Activated naive CD8-positive, alpha-beta T cell (primary cell): Measurements from ENCODE around the gene AGAP2.
"Not testable (repeated sequence)": the region's sequence is repeated elsewhere in the genome, so short reads cannot be mapped to it uniquely, and the experiment has no call there.

Experiments used
- H3K27ac Mint-ChIP-seq: one replicate; pipeline ENCODE4 v1.8.0; 2021; ENCODE audit warnings: mixed read lengths
- H3K27me3 Mint-ChIP-seq: one replicate; pipeline ENCODE4 v1.8.0; 2021; ENCODE audit warnings: mixed read lengths
- H3K36me3 Mint-ChIP-seq: one replicate; pipeline ENCODE4 v1.8.0; 2021; ENCODE audit warnings: mixed read lengths
- H3K4me1 Mint-ChIP-seq: one replicate; pipeline ENCODE4 v1.8.0; 2021; ENCODE audit warnings: low read depth, mixed read lengths
- H3K4me3 Mint-ChIP-seq: one replicate; pipeline ENCODE4 v1.8.0; 2021; ENCODE audit warnings: mild to moderate bottlenecking, mixed read lengths
- H3K9me3 Mint-ChIP-seq: one replicate; pipeline ENCODE4 v1.8.0; 2021; ENCODE audit warnings: low read depth, mixed read lengths

Gene AGAP2

DNA sequence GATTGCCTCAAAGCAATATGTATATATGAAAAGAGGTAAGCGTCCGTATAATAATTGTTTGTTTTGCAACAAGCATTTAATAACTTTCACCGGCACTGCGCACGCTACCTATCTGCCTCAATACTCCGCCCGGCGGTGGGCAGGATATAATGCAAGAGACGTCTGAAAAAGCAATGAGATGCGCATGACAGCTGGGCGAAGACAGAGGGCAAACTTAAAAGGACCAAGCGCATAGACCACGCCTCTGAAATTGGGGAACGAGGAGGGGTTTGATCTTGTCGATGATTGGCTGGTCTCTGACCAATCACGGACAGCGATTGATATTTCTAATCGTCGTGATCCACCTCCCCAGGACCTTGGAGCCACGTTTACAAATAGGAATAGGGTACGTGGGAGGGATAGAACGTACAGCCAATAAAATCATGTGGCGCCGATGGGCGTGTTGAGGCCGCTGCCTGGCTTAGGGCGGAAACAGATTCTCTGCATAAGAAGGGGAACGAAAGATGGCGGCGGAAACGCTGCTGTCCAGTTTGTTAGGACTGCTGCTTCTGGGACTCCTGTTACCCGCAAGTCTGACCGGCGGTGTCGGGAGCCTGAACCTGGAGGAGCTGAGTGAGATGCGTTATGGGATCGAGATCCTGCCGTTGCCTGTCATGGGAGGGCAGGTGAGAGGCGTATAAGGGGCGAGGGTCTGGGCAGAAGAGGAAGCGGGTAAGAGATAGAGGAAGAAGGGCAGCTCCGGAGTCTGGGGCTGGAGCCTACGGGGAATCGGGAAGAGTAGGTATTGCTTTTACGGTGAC, 44.7 kb downstream of the AGAP2 start, which contains the start of gene OS9:
Gene OS9 (plus strand): TSS at position 474 of the 800 bp plus-strand sequence. CDS start 30 bp downstream, at position 504.
- peaks cover 5% of the 10 kb centered on the region for H3K27me3 Mint-ChIP-seq
- H3K36me3 Mint-ChIP-seq, result peaks cover 7% of the 10 kb centered on the region
- H3K4me1 Mint-ChIP-seq, result peaks cover 4% of the 10 kb centered on the region
- H3K27ac Mint-ChIP-seq, result no peak within 1 kb of the TSS
- no peak within 1 kb of the TSS for H3K4me3 Mint-ChIP-seq
- H3K9me3 Mint-ChIP-seq, result no peaks in the 10 kb centered on the region

DNA sequence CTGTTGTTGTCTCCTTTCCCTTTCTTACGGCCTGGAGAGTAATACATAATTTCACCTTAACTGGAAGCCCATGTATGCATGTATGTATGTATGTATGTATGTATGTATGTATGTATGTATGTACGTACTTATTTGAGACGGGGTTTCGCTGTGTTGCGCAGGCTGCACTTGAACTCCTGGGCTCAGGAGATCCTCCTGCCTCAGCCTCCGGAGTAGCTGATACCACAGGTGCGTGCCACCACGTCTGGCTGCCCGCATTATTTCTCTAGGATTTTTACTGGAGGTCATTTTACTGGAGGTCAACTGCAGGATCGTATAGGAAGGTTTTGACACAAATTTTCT, 45.3 kb downstream of the AGAP2 start:
- Mint-ChIP-seq H3K4me1 (peaks cover 4% of the 10 kb centered on the region), H3K9me3 (no peaks in the 10 kb centered on the region), H3K27ac (no peak overlapping the region), H3K4me3 (no peak overlapping the region), H3K36me3 (peaks cover 5% of the 10 kb centered on the region), H3K27me3 (peaks cover 11% of the 10 kb centered on the region)

DNA sequence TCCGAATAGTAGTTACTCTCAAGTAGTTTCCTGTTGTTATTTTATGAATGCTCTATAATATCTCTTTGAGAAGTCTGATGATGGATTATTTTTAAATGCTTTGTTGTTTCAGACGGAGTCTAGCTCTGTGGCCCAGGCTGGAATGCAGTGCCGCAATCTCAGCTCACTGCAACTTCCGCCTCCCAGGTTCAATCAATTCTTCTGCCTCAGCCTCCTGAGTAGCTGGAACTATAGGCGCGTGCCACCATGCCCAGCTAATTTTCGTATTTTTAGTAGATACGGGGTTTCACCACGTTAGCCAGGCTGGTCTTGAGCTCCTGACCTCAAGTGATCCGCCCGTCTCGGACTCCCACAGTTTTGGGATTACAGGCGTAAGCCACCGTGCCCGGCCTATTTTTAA, 46.0 kb downstream of the AGAP2 start:
- peaks cover 14% of the 10 kb centered on the region for H3K27me3 Mint-ChIP-seq
- no peak overlapping the region for H3K27ac Mint-ChIP-seq
- H3K36me3 Mint-ChIP-seq, result peaks cover 5% of the 10 kb centered on the region
- no peaks in the 10 kb centered on the region for H3K9me3 Mint-ChIP-seq
- peaks cover 4% of the 10 kb centered on the region for H3K4me1 Mint-ChIP-seq
- H3K4me3 Mint-ChIP-seq, result no peak overlapping the region

DNA sequence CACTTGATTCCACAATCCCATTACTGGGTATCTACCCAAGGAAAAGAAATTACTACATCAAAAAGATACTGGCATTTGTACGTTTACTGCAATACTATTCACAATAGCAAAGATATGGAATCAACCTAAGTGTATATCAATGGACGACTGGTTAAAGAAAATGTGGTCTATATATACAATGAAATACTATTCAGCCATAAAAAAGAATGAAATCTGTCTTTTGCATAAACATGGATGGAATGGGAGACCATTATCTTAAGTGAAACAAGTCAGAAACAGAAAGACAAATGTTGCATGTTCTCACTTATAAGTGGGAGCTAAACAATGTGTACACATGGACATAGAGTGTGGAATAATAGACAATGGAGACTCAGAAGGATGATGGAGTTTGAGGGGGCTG, 49.6 kb downstream of the AGAP2 start:
- Mint-ChIP-seq H3K9me3 (no peaks in the 10 kb centered on the region), H3K27ac (no peak overlapping the region), H3K27me3 (peaks cover 19% of the 10 kb centered on the region), H3K4me3 (no peak overlapping the region), H3K4me1 (peaks cover 2% of the 10 kb centered on the region), H3K36me3 (no peaks in the 10 kb centered on the region)

DNA sequence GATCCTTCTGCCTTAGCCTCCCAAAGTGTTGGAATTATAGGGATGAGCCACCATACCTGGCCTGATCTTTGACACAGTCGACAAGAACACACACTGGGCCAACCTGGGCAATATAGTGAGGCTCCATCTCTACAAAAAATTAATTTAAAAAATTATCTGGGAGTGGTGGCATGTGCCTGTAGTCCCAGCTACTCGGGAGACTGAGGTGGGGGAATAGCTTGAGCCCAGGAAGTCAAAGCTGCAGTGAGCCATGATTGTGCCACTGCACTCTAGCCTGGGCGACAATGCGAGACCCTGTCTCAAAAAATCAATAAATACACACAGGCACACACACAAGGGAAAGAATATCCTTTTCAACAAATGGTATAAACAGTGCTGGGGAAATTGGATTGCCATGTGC, 50.7 kb downstream of the AGAP2 start:
- H3K36me3 Mint-ChIP-seq, result no peaks in the 10 kb centered on the region
- H3K4me1 Mint-ChIP-seq, result peaks cover under 1% of the 10 kb centered on the region
- H3K4me3 Mint-ChIP-seq, result no peak overlapping the region
- H3K9me3 Mint-ChIP-seq, result no peaks in the 10 kb centered on the region
- peaks cover 19% of the 10 kb centered on the region for H3K27me3 Mint-ChIP-seq
- H3K27ac Mint-ChIP-seq, result no peak overlapping the region

DNA sequence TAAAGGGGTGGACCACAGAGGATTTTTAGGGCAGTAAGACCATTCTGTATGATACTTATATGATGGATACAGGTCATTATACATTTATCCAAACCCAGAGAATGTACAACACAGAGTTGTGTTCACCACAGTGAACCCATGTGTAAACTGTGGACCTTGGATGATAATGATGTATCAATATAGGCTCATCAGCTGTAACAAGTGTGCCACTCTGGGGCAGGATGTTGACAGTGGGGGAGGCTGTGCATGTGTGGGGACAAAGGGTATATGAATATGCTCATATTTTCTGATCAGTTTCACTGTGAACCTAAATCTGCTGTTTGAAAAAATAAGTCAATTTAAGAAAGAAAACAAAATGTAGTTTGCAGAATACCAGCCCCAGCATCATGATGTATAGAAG, 58.8 kb downstream of the AGAP2 start:
- no peaks in the 10 kb centered on the region for H3K4me1 Mint-ChIP-seq
- peaks cover 4% of the 10 kb centered on the region for H3K36me3 Mint-ChIP-seq
- H3K27me3 Mint-ChIP-seq, result peaks cover 2% of the 10 kb centered on the region
- H3K9me3 Mint-ChIP-seq, result peaks cover 4% of the 10 kb centered on the region
- H3K4me3 Mint-ChIP-seq, result no peak overlapping the region
- H3K27ac Mint-ChIP-seq, result no peak overlapping the region

DNA sequence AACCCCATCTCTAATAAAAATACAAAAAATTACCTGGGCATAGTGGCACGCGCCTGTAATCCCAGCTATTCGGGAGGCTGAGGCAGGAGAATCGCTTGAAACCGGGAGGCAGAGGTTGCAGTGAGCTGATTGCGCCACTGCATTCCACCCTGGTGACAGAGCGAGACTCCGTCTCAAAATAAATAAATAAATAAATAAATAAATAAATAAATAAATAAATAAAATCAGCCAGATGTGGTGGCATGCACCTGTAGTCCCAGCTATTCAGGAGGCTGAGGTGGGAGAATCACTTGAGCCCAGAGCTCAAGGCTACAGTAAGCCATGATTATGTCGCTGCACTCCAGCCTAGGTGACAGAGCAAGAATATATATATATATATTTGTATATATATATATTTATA, 60.6 kb downstream of the AGAP2 start:
- not testable (repeated sequence) for H3K9me3 Mint-ChIP-seq, H3K4me1 Mint-ChIP-seq, H3K27me3 Mint-ChIP-seq, H3K36me3 Mint-ChIP-seq, H3K4me3 Mint-ChIP-seq, H3K27ac Mint-ChIP-seq

DNA sequence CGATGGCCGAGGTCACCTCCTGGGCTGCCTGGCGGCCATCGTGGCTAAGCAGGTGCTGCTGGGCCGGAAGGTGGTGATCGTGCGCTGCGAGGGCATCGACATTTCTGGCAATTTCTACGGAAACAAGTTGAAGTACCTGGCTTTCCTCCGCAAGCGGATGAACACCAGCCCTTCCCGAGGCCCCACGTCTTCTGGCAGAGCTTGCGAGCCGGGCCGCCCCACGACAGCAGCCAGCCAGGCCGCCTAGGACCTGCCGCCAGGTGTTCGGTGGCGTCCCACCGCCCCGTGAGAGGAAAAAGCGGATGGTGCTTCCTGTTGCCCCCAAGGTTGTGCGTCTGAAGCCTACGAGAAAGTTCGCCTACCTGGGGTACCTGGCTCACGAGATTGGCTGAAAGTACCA, 63.9 kb downstream of the AGAP2 start:
- no peaks in the 10 kb centered on the region for H3K4me1 Mint-ChIP-seq
- H3K27me3 Mint-ChIP-seq, result no peaks in the 10 kb centered on the region
- no peak overlapping the region for H3K27ac Mint-ChIP-seq
- H3K36me3 Mint-ChIP-seq, result no peaks in the 10 kb centered on the region
- H3K4me3 Mint-ChIP-seq, result no peak overlapping the region
- H3K9me3 Mint-ChIP-seq, result no peaks in the 10 kb centered on the region
